Ovary (tissue), 3 donors: Measurements from ENCODE around the gene ANKS1B.

Experiments used
- EP300 ChIP-seq: sonication (generic); formaldehyde crosslinking; IDR thresholded peaks from one replicate; pipeline ENCODE4 v1.6.1; 2017; ENCODE audit warnings: antibody characterized with exemption
- POLR2A ChIP-seq: fragments of 450-650 bp; IDR thresholded peaks from one replicate; pipeline ENCODE4 v1.6.1; 2017; ENCODE audit warnings: antibody characterized with exemption, mild to moderate bottlenecking, moderate library complexity
- TF ChIP-seq, protein P1 (sequence below), 3 donors: fragments of 450-650 bp in 2 of 3; fragments of 200-600 bp in 1 of 3; IDR thresholded peaks; one replicate each; pipeline versions ENCODE4 v1.5.1 to v1.8.0; 2016 to 2022; ENCODE audit warnings: antibody characterized with exemption in 3 of 3, mild to moderate bottlenecking in 1 of 3
- donor health status: DM: no; HTN: no; CAD: no.

DNA sequence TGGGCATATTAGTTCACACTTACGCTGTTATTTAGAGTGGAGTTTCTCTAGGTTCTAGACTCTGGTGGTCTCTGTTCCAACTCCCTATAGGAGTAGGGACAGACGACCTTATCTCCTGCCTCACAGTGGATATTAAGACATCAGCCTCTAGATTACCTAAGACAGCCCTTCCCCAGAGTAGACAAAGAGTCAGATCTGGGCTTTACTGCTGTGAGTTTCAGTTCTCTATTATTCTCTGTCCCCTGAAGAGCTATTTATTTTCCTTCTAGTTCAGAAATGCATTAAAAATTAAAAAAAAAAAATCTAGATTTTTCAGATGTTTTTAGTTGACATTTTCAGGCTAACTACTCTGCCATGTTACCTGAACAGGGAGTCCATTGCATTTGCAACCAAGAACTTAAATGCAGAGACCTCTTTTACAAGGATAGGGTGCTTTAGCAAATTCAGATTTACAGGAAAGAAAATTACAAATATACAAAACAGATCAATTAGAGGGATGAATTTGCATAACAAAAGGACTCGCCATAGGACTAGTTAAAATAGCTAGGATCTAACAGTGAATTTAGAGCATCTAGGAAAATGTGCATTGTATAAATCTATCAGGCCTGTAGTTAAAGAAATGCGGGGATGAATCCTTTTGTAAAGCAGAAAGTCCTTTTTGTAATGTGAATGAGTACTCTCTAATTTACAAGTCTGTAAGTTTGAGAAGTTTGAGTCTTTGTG lies 958.2 kb downstream of the ANKS1B start:
- TF ChIP-seq, protein P1, sequence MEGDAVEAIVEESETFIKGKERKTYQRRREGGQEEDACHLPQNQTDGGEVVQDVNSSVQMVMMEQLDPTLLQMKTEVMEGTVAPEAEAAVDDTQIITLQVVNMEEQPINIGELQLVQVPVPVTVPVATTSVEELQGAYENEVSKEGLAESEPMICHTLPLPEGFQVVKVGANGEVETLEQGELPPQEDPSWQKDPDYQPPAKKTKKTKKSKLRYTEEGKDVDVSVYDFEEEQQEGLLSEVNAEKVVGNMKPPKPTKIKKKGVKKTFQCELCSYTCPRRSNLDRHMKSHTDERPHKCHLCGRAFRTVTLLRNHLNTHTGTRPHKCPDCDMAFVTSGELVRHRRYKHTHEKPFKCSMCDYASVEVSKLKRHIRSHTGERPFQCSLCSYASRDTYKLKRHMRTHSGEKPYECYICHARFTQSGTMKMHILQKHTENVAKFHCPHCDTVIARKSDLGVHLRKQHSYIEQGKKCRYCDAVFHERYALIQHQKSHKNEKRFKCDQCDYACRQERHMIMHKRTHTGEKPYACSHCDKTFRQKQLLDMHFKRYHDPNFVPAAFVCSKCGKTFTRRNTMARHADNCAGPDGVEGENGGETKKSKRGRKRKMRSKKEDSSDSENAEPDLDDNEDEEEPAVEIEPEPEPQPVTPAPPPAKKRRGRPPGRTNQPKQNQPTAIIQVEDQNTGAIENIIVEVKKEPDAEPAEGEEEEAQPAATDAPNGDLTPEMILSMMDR (IDR thresholded peaks at IDR 0.05): no peak
- no peak for TF ChIP-seq POLR2A
- no peak for TF ChIP-seq EP300
